Measurements from ENCODE around the gene CRYM.
A peak's percentile ranks its signal among the peaks of the same experiment; 100 is the strongest.
"Not testable (repeated sequence)": the region's sequence is repeated elsewhere in the genome, so short reads cannot be mapped to it uniquely, and the experiment has no call there.

The CRYM gene

DNA sequence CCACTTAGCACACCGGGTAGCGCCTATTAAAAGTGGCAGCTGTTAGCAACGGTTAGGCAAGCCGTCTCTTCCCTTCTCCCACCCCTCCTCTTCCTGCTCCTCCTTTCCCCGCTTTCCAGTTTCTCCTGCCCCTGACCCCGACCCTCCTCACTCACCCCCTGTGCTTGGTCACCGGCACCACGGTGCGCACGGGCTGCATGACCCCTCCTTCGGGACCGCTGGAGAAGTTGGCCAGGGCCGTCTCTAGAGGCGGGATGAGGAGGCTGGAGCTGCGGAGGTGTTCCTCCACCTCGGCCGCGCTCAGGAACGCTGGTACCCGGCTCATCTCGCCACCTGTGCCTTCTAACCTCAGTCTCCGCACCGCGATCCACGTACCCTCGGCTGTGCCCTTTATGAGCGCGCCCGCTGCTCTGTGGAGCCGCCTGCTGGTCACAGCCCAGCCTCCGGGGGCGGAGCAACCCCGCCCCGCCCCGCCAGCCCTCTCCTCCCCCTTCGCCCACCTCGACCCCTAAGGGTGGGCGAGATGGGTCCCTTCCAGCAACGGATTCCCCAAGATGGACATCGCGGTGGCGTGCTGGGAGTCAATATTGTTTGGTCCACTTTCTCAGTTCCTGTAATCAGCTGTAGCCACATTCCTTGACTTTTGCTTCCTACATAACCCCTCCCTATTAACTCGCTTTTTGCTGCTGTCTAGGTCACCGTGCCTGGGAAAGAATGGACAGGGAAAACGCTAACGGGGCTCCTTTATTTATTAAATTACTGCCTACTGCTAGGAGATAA lies at the start of gene CRYM:
Gene CRYM (minus strand): TSS at position 364 of the 780 bp plus-strand sequence. CDS start 39 bp downstream, at position 325.
- TF ChIP-seq, protein P1, sequence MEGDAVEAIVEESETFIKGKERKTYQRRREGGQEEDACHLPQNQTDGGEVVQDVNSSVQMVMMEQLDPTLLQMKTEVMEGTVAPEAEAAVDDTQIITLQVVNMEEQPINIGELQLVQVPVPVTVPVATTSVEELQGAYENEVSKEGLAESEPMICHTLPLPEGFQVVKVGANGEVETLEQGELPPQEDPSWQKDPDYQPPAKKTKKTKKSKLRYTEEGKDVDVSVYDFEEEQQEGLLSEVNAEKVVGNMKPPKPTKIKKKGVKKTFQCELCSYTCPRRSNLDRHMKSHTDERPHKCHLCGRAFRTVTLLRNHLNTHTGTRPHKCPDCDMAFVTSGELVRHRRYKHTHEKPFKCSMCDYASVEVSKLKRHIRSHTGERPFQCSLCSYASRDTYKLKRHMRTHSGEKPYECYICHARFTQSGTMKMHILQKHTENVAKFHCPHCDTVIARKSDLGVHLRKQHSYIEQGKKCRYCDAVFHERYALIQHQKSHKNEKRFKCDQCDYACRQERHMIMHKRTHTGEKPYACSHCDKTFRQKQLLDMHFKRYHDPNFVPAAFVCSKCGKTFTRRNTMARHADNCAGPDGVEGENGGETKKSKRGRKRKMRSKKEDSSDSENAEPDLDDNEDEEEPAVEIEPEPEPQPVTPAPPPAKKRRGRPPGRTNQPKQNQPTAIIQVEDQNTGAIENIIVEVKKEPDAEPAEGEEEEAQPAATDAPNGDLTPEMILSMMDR (IDR thresholded peaks at IDR 0.05; ENCODE audit: low read length, missing control alignments) = peak; percentile 63
- peak within 1 kb of the TSS; percentile 27 for H3K4me3 ChIP-seq (replicated peaks; ENCODE audit: low read depth, low read length)
- peak; percentile 26 for DNase-seq (ENCODE audit: low read depth)

DNA sequence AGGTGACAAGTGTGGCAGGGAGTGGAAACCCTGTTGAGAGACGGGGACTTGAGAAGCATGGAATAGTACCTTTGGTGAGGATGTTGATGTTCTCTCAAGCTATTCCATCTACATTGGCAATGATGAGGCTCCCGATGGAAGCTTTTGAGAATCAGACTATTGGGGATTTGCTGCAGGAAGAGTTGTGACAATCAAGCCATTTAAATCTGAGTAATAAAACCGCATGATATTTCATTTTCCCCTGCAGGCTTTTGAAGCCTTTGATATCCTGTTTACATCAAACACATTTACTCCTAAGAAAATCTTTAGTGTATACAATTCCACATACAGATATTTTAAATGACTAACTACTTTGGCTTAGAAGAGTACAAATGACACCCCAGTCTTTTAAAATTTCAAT lies 49.0 kb upstream of the CRYM start:
- DNase-seq (ENCODE audit: low read depth) = no peak
- no peak overlapping the region for H3K4me3 ChIP-seq (replicated peaks; ENCODE audit: low read depth, low read length)
- TF ChIP-seq, protein P1 (IDR thresholded peaks at IDR 0.05; ENCODE audit: low read length, missing control alignments) = no peak

DNA sequence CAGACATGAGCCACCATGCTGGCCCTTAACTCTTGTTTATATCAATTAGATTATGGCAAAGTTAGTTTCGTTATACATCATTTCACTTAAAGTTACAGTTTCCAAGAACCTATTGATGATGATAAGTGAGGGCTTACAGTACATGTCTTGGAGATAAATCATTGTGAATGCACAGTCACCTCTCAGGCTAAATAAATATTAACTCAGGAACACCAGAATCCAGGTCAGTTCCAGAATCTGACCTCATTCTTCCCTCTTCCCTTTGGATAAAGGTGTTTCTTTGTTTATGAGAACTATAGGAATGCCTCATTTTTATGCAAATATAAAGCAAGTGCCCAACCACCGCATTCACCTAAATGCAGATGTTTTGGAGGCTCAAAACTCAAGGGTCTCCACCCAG lies 48.4 kb upstream of the CRYM start:
- TF ChIP-seq, protein P1 (IDR thresholded peaks at IDR 0.05; ENCODE audit: low read length, missing control alignments) = no peak

DNA sequence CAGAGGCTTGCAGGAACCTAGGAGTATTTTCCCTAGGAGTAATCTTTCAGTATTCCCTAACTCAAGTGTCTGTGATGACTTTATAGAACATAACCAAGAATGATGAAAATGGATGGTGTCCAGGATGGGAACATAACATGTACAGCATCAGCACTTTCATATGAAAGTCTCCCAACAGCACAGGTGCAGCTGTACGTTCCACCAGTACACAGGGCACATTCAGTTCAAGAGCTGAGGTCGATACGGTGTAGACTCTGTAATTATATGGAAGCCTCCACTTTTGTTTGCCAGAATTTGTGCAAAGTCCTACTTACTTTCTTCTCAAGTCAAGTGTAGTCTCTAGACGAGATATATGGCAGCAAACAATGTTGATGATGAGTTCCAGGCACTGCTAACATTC lies 46.2 kb upstream of the CRYM start:
- no peak for DNase-seq (ENCODE audit: low read depth)
- no peak overlapping the region for H3K4me3 ChIP-seq (replicated peaks; ENCODE audit: low read depth, low read length)
- TF ChIP-seq, protein P1 (IDR thresholded peaks at IDR 0.05; ENCODE audit: low read length, missing control alignments) = no peak

More for the DNA sequence above, 48.4 kb upstream of the CRYM start:
- no peak for DNase-seq (ENCODE audit: low read depth)
- no peak overlapping the region for H3K4me3 ChIP-seq (replicated peaks; ENCODE audit: low read depth, low read length)

GRCh38 chr16:21322251-21322650 lies 44.2 kb upstream of the CRYM start:
- not testable (repeated sequence) for DNase-seq (ENCODE audit: low read depth)

GRCh38 chr16:21321736-21322135 lies 43.6 kb upstream of the CRYM start:
- TF ChIP-seq, protein P1 (IDR thresholded peaks at IDR 0.05; ENCODE audit: low read length, missing control alignments) = no peak
- no peak for DNase-seq (ENCODE audit: low read depth)
- no peak overlapping the region for H3K4me3 ChIP-seq (replicated peaks; ENCODE audit: low read depth, low read length)

More at GRCh38 chr16:21322251-21322650, 44.2 kb upstream of the CRYM start:
- H3K4me3 ChIP-seq (replicated peaks; ENCODE audit: low read depth, low read length) = not testable (repeated sequence)

GRCh38 chr16:21314339-21314738 lies 36.2 kb upstream of the CRYM start:
- TF ChIP-seq, protein P1 (IDR thresholded peaks at IDR 0.05; ENCODE audit: low read length, missing control alignments) = no peak
- H3K4me3 ChIP-seq (replicated peaks; ENCODE audit: low read depth, low read length) = no peak overlapping the region
- DNase-seq (ENCODE audit: low read depth) = no peak

GRCh38 chr16:21312863-21313372 lies 34.8 kb upstream of the CRYM start:
- DNase-seq (ENCODE audit: low read depth); H3K4me3 ChIP-seq (replicated peaks; ENCODE audit: low read depth, low read length): not testable (repeated sequence)

GRCh38 chr16:21312046-21312445 lies 34.0 kb upstream of the CRYM start:
- DNase-seq (ENCODE audit: low read depth); H3K4me3 ChIP-seq (replicated peaks; ENCODE audit: low read depth, low read length): not testable (repeated sequence)

DNA sequence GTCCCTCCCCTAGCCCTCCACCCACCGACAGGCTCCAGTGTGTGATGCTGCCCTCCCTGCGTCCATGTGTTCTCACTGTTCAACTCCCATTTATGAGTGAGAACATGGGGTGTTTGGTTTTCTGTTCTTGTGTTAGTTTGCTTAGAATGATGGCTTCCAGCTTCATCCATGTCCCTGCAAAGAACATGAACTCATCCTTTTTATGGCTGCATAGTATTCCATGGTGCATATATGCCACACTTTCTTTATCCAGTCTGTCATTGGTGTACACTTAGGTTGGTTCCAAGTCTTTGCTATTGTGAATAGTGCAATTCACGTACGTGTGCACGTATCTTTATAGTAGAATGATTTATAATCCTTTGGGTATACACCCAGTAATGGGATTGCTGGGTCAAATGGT lies 28.6 kb upstream of the CRYM start:
- DNase-seq (ENCODE audit: low read depth) = not testable (repeated sequence)

More for the DNA sequence above, 28.6 kb upstream of the CRYM start:
- H3K4me3 ChIP-seq (replicated peaks; ENCODE audit: low read depth, low read length) = not testable (repeated sequence)

Measured in fibroblast of pulmonary artery (primary cell).